ENCODE measurements around the gene TMEM63A.
"Not testable (repeated sequence)": the region's sequence is repeated elsewhere in the genome, so short reads cannot be mapped to it uniquely, and the experiment has no call there.

The TMEM63A gene

GRCh38 chr1:225840713-225841112, 41.5 kb downstream of the TMEM63A start:
- no peak for TF ChIP-seq CTCF (IDR thresholded peaks at IDR 0.05; ENCODE audit: low read depth, low read length, missing control alignments)
- no peak overlapping the region for H3K4me3 ChIP-seq (replicated peaks; ENCODE audit: low read depth, low read length)
- DNase-seq (ENCODE audit: extremely low read depth, low read depth): no peak

DNA sequence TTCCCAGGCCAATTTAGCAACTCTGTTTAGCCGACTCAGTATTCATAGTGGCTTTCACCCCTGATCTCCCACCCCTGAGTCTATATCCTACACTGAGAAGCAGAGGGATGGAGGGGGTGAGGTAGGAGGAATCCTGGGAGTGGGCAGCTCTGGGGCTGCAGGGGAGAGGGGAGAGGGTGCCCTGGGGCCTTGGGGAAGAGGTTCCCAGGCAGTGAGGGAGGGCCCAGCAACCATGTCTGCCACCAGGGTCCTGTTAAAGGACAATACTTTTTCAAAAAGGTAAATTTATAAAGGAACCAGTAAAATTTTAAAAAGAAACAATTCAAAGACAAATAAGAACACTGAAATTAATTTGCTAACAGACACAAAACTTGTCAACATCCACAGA, 42.0 kb downstream of the TMEM63A start:
- TF ChIP-seq CTCF (IDR thresholded peaks at IDR 0.05; ENCODE audit: low read depth, low read length, missing control alignments): no peak
- H3K4me3 ChIP-seq (replicated peaks; ENCODE audit: low read depth, low read length): no peak overlapping the region
- DNase-seq (ENCODE audit: extremely low read depth, low read depth): no peak

DNA sequence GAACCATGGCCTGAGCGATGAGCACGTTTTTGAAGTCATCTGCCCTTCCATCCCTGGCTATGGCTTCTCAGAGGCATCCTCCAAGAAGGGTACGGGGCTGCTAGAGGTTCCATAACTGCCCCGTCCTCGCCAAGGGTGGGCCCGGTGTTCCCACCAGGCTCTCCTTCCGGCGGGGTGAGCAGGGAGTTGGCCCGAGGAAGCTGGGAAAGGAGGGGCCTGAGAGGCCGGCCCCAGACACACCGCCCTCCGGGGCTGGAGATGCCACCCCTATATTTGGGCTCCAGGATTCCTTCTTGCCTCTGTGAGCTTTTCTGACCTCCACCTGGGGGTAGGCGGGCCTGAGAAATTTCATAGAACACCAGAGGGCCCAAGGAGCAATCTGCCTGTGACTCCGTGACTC, 43.4 kb downstream of the TMEM63A start:
- no peak for DNase-seq (ENCODE audit: extremely low read depth, low read depth)
- H3K4me3 ChIP-seq (replicated peaks; ENCODE audit: low read depth, low read length): no peak overlapping the region
- no peak for TF ChIP-seq CTCF (IDR thresholded peaks at IDR 0.05; ENCODE audit: low read depth, low read length, missing control alignments)

DNA sequence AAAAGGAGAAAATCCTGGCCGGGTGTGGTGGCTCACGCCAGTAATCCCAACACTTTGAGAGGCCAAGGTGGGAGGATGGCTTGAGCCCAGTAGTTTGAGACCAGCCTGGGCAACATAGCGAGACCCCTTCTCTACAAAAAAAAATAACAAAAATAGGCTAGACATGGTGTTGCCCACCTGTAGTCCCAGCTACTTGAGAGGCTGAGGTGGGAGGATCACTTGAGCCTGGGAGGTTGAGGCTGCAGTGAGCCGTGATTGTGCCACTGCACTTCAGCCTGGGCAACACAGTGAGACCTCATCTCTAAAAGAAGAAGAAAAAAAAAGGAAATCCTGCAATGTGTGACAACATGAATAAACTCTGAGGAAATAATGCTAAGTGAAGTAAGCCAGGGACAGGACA, 45.9 kb downstream of the TMEM63A start:
- not testable (repeated sequence) for DNase-seq (ENCODE audit: extremely low read depth, low read depth); H3K4me3 ChIP-seq (replicated peaks; ENCODE audit: low read depth, low read length)

- H3K4me3 ChIP-seq (replicated peaks; ENCODE audit: low read depth, low read length): no peak overlapping the region
- no peak for TF ChIP-seq CTCF (IDR thresholded peaks at IDR 0.05; ENCODE audit: low read depth, low read length, missing control alignments)
- DNase-seq (ENCODE audit: extremely low read depth, low read depth): no peak
Observed at GRCh38 chr1:225835856-225836255, 46.3 kb downstream of the TMEM63A start.

DNA sequence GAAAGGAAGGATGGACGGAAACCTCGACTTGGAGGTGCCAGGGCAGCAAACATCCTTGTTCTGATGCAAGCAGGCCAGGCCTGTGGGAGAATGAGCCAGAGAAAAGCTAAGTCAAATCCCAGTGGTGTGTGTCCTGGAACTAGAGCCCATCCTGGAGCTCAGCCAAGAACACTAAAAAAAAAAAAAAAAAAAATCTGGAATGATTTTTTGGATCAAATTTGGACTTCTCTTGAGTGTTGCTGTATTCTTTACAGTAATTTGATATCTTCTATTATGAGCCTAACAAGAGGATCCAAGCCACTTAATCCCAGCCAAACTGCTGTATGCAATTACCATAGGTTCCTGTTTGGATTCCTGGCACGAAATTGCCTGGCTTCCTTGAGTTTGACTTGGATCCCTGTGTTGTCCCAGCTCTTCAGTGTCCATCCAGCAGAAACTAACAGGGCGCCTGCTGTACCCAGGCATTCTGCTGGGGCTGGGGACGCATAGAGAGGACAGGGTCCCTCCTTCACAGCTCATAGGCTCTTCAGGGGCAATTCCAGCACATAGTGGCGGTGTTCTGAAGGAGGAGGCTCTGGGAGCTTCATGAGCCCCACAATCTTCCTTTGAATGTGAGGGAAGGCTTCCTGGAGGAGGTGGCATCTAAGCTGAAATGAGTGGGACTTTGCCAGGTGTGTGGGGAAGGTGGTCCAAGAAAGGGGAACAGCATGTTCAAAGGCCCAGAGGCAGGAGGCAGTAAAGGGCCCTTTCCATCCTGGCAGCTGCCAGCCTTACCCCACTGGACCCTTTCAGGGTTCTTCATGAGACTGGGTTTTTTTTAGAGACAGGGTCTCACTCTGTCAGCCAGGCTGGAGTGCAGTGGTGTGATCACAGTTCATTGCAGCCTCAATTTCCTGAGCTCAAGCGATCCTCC, 47.5 kb downstream of the TMEM63A start:
- DNase-seq (ENCODE audit: extremely low read depth, low read depth): peak; percentile 82
- no peak overlapping the region for H3K4me3 ChIP-seq (replicated peaks; ENCODE audit: low read depth, low read length)
- no peak for TF ChIP-seq CTCF (IDR thresholded peaks at IDR 0.05; ENCODE audit: low read depth, low read length, missing control alignments)

- H3K4me3 ChIP-seq (replicated peaks; ENCODE audit: low read depth, low read length): no peak overlapping the region
- TF ChIP-seq CTCF (IDR thresholded peaks at IDR 0.05; ENCODE audit: low read depth, low read length, missing control alignments): no peak
Observed at GRCh38 chr1:225830841-225831240, 51.3 kb downstream of the TMEM63A start.

More at GRCh38 chr1:225830841-225831240, 51.3 kb downstream of the TMEM63A start:
- no peak for DNase-seq (ENCODE audit: extremely low read depth, low read depth)
